GM21786 (cell line): ENCODE data around the gene CYP1B1.
"Not testable (repeated sequence)": the region's sequence is repeated elsewhere in the genome, so short reads cannot be mapped to it uniquely, and the experiment has no call there.

Experiments used
- ATAC-seq: cut with Tn5 transposase; IDR thresholded peaks from one replicate; pipeline ENCODE4 v1.9.1; 2021; ENCODE audit not compliant: unreplicated experiment

CYP1B1 gene

GRCh38 chr2:38099099-38100028, 23.4 kb upstream of the CYP1B1 start:
- ATAC-seq = no peak

GRCh38 chr2:38098421-38099098, 22.6 kb upstream of the CYP1B1 start:
- no peak for ATAC-seq

- ATAC-seq = no peak
Observed at GRCh38 chr2:38097988-38098385, 22.0 kb upstream of the CYP1B1 start.

DNA sequence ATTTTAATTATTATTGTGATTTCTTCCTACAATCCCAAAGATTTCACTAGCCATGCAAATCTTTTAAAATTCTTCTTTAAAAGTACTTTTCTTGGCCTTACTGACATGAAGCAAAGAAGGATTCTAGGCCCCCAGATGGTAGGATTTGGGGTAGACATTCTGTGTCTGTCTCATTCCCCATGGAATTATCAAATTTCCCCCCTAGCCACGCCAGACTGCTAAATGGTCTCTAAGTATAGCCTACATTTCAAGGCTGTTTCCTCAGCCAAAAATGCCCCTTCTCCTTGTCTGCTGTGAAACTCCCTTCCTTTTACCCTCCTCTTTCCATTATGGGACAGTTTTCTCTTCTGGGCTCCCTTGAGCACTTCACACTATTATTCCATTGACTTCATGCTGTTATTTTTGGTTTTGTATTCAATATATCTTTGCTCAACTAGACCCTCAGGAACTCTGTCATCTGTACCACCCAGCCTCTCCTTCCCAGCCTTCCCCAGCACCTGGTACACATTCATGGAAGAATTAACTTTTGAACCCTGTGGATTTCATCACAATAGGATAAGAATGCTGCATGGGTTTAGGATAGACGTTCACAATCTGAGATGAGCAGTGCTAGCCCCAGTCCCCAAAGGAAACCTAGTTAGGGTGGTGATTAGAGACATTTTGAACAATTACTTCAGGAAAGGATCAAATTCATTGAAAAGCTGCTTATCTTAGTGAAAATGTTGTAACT, 21.5 kb upstream of the CYP1B1 start:
- ATAC-seq = no peak

DNA sequence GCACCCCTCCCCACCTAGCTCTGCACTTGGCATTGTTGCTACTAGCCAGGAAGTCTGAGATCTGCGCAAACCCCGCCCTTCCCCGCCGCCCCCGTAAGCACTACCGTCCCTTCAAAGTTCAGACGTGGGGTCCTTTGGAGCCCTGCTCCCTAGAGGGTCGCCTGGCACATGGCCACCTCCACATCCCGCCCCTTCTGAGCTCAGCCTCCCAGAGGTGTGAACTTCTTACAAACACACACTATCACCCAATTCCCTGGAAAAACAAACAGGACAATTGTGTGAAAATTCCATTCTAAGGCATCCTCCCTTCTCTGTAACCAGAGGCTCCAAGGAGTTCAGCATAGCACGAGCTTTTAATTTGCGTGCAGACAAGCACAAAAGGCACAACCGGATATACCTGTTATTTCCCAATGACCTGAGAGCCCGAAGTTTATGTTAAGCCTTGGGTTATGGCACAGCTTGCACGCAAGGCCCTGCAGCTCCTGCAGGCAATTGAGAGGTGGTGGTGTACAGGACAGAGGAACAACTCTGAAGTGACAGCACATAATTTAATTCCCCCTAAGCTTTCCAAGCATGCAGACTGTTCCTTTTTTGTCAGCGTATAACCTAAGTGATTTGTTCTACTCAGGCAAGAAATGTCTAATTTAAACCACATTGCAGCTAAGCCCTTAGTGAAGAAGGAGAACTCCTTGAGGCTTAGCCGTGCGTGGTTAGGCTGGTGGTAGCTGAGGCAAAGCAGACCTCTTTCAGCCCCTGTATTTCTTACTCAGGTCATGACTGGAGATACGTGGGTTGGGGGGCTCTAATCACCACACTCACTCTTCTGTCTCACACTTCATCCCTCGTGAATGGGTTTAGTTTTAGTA, 20.3 kb upstream of the CYP1B1 start:
- ATAC-seq = peak; percentile 65

- no peak for ATAC-seq
Observed at GRCh38 chr2:38095079-38095995, 19.4 kb upstream of the CYP1B1 start.

GRCh38 chr2:38093527-38094165, 17.7 kb upstream of the CYP1B1 start:
- no peak for ATAC-seq

DNA sequence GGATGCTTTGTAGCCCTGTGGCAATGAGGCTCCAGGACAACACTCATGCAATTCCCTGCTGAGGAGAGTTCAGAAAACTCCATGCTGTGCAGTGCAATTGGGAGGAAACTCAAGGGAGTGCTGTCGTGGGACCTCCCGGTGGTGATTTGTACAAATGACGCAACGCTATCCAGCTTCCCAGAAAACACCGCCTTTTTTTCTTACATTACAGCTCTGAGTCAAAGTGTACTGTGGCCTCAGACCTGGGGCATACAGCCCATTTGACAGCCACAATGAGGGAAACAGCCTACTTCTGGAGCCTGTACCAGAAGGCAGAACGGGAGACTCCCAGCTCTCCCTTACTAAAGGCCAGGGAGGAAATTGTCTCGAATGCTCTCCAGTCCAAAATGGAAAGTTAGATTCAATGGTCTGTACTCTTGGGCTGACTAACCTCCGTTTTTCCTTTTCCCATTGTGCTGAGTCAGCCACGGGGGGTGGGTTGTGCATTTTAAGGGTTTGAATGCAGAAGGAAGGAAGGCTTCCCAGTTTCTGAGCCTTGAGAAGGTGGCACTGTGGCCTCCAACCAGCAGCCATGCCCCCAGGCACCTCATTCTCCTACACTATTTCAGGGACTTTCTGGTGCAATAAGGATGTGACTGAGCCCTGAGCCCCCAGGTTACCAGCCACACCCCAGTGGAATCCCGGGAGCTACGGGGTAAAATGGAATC, 16.4 kb upstream of the CYP1B1 start:
- no peak for ATAC-seq

GRCh38 chr2:38091760-38092159, 15.8 kb upstream of the CYP1B1 start:
- no peak for ATAC-seq

DNA sequence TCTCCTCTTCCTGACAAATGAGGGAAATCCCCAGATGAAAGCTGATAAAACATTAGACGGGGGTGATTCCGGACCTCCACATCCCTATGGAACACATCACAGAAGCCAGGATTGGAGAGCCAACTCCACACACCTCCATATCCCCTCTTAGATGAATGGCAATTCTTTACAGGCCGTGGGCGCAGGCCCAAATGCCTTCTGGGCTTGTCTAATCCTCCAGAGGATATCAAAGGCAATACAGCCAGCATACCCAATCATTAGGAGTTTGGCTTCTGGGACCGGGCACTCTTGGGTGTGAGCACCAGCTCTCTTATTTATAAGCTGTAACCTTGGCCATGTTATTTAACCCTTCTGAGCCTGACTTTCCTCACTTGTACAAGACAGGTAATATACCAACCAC, 15.0 kb upstream of the CYP1B1 start:
- no peak for ATAC-seq

DNA sequence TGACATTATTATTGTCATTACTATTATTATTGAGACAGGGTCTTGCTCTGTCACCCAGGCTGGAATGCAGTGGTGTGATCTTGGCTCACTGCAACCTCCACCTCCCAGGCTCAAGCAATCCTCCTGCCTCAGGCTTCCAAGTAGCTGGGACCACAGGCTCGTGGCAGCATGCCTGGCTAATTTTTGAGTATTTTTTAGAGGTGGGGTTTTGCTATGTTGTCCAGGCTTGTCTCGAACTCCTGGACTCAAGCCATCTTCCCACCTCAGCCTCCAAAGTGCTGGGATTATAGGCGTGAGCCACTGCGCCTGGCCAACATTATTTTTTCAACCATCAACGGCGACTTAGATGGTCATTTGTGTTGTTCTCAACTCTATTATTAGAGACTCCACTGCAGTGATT, 14.3 kb upstream of the CYP1B1 start:
- ATAC-seq = not testable (repeated sequence)

DNA sequence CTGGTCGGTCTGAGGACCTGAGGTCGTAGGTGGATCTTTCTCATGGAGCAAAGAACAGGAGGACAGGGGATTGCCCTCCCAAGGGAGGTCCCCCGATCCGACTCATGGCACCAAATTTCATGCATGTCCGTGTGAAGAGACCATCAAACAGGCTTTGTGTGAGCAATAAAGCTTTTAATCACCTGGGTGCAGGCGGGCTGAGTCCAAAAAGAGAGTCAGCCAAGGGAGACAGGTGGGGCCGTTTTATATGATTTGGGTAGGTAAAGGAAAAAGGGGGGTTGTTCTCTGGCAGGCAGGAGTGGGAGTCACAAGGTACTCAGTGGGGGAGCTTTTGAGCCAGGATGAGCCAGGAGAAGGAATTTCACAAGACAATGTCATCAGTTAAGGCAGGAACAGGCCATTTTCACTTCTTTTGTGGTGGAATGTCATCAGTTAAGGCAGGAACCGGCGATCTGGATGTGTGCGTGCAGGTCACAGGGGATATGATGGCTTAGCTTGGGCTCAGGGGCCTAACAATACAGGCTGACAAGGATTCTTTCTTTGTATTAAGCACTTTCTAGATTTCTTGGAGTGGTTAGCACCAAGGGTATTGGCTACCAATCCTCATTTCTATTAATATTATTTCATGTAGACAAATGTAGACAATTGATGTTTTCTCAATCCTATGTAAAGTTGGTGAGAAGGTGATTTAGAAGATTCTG, 10.2 kb upstream of the CYP1B1 start:
- ATAC-seq = not testable (repeated sequence)

DNA sequence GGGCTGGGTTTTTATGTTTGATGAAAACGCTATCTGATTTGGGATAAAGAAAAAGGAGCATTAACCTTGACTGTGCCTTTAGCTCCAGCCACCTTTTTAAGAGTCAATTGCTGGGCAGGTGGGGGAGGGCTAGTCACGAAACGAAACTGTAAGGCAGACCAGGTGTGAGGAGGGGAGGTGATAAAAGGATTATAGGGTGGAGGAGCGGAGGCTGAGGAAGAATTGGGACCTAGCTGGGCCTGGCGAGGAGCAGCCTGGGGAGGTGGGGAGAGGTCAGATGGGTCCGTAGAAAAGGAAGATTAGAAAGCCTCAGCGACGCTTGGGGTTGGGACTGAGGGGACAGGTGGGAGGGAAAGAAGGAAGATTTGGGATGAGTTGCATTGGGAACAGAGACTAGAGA, 8.6 kb upstream of the CYP1B1 start:
- ATAC-seq = not testable (repeated sequence)

- not testable (repeated sequence) for ATAC-seq
Observed at GRCh38 chr2:38082727-38083126, 6.8 kb upstream of the CYP1B1 start.

GRCh38 chr2:38080346-38080745, 4.4 kb upstream of the CYP1B1 start:
- no peak for ATAC-seq

GRCh38 chr2:38079116-38080052, 3.4 kb upstream of the CYP1B1 start:
- ATAC-seq = no peak

GRCh38 chr2:38077431-38077769, 1.4 kb upstream of the CYP1B1 start:
- ATAC-seq = no peak
